Raji (cell line): ENCODE results near the gene FN3K.

ENCODE experiments used
- POLR2A ChIP-seq: IDR thresholded peaks from 2 replicates; pipeline ENCODE4 v1.6.1; 2011; ENCODE audit warnings: low read depth, low read length, control low read depth; ENCODE audit not compliant: insufficient read depth

Gene FN3K

DNA sequence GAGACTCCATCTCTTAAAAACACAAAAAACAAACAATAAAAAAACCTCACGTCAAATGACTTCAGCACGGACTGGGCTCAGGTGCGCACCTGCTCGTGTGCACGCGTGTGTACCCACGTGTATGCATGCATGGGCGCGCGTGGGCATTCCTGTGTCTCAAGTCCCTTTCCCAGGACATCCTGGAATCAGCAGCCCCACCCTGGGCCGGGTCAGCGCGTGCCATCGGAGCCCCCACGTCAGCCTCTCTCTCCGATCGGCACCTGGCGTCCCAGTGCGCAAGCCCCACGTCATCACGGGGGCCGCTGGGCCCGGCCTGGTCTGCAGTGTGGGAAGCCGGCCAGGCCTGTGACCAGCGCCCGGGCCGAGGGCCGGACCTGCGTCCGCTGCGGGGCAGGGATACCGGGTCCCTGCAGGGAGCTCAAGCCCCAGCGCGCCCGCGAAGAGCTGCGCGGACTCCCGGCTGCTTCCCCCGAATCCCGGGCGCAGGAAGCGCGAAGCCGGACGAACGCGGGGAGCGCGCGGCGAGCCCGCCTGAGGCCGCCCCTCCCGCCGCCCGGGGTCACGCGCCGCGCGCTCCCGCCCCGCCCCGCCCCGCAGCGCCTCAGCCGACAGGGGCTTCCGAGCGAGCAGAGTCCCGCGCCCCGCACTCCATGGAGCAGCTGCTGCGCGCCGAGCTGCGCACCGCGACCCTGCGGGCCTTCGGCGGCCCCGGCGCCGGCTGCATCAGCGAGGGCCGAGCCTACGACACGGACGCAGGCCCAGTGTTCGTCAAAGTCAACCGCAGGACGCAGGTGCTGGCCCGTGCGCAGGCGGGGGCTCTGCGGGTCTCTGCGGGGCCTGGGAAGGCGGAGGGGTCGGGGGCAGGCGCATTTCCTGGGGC, at the start of gene FN3K:
Gene FN3K, plus strand, starts transcription at position 629 of the 880 bp plus-strand sequence. Its CDS starts 22 bp downstream, at position 651.
- no peak for TF ChIP-seq POLR2A

DNA sequence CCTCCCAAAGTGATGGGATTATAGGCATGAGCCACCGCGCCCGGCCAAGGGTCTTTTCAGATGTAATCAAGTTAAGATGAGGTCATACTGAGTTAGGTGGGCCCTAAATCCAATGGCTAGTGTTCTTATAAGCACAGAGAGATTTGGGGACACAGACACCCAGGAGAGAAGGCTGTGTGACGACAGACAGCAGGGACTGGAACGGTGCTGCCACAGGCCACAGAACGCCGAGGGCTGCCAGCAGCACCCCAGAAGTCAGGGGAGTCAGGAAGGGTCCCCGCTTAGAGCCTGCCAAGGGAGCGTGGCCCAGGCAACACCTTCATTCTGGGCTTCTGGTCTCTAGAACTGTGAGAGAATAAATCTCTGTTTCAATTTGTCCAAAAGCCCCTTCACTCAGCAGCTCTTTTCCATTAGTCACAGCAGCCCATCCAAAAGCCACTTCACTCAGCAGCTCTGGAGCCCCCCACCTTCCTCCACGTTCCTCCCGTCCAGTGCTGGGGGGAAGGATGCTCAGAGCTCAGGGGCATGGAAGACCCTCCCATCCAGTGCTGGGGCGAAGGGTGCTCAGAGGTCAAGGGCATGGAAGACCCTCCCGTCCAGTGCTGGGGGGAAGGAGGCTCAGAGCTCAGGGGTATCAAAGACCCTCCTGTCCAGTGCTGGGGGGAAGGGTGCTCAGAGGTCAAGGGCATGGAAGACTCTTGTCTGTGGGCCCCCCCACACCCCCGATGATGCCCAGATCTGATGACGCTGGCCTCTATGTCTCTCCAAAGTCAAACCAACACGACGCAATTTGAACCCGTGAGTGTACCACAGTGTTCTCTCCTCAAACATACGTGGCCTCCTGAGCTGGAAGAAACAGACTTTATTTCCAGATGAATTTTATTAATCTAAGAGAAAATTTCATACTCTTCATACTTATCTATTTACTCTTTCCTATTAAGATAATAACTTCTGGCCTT, 48.8 kb upstream of the FN3K start:
- TF ChIP-seq POLR2A = no peak

DNA sequence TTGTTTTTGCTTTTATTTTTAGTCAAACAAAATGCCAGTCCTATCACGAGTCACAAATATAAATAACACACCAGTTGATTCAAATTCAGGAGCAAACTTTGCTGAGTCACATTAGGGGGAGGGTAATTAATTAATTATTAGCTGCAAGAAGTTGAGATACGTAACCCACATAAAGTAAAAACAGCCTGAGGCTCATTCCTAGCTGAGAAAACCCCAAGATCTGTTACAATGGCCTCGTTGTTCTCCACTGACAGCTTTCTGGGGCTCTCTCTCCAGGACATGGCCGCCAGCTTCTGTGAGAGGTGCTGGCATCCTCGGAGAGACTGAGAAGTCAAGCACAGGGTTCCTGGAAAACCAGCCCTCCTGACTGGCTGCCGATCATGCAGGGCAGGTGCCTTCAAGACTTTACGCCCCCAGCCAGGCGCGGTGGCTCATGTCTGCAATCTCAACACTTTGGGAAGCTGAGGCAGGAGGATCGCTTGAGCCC, 48.0 kb upstream of the FN3K start:
- TF ChIP-seq POLR2A = no peak

DNA sequence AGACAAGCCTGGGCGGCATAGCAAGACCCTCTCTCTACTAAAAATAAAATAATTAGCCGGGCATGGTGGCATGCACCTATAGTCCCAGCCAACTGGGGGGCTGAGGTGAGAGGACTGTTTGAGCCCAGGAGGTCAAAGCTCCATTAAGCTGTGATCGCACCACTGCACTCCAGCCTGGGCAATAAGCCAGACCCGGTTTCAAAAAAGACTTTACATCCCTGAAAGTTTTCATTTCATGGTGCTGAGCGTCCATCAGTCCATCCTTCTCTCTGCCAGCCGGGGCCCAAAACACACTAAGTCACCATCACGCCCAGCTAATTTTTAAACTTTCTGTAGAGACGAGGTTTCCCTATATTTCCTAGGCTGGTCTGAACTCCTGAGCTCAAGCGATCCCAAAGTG, 47.5 kb upstream of the FN3K start:
- TF ChIP-seq POLR2A = no peak

DNA sequence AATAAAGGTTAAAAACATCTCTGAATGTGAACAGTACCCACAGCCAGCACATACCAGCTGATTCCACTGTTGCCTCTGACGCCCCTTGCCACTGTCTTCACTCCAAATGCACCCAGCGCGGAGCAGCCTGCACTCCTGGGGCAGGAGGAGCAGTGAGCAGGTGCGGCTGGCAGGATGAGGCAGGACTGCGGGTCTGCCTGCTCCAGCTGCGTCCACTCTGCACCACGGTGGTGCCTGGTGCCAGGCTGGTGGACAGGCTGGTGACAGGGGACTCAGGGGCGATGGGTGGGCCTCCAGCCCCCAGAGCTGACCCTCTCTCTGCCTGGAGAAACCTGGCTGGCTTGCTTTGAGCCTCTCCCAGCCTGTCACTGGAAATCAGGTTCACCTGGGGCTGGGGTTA, 46.3 kb upstream of the FN3K start:
- no peak for TF ChIP-seq POLR2A

DNA sequence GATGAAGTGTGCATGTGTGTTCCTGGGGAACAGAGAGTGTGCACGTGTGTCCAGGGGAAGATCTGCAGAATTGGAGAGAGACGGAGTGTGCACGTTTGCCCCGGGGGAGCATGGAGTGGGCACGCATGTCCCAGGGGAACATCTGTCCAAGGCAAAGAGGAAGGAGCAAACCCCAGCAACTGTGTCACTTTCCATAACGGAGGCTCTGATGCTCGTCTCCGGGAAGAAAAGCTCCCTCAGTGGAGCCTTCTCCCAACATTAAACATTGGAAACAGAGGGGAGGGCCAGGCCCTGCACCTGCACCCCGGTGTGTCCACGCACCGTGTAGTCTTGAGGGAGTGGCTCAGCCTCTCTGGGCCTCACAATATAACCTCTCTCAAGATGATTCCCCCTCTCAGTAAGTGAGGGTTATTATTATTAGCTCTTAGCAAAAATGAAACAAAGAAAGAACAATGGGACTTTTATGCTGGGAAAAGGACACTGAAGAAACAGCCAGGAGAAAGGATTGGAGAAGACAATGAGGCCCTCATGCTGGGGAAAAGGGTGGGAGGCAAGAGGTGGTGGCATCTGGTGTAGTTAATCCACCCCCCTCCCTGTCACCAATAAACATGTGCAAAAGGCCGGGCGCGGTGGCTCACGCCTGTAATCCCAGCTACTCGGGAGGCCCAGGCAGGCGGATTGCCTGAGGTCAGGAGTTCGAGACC, 44.5 kb upstream of the FN3K start:
- TF ChIP-seq POLR2A = no peak

DNA sequence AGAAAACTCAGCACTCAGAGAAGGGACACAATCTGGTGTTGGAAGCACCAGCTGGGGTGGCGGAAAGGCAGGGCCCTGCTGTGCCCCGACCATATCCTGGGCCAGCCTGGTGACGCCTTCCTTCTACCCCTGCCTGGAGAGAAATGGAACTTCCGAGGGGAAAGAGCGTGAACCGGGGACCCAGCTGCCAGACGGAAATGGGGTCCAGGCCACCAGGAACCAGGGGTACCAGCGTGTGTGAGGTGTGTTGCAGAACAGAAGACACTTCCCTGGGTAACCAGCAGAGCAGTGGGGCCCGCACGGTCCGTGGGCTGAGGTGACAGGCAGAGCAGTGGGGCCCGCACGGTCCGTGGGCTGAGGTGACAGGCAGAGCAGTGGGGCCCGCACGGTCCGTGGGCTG, 43.7 kb upstream of the FN3K start:
- TF ChIP-seq POLR2A = no peak

DNA sequence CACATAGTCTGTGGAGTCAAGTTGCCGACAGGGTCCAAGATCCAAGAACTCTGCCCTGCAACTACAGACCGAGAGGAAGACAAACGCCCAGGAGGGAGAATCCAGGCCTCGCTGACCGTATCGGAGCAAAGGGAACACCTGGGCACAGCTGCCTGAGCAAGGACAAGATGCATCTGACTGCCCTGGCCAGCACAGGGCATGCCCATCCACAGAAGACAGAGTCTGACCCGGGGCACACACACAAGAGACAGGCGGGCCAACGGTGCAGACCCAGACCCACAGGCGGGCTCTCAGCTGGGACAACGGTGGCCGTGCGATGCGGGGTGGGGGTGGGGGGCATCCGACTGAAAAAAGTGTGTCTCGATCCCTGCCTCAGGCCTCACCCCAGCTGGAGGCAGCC, 43.1 kb upstream of the FN3K start:
- no peak for TF ChIP-seq POLR2A

DNA sequence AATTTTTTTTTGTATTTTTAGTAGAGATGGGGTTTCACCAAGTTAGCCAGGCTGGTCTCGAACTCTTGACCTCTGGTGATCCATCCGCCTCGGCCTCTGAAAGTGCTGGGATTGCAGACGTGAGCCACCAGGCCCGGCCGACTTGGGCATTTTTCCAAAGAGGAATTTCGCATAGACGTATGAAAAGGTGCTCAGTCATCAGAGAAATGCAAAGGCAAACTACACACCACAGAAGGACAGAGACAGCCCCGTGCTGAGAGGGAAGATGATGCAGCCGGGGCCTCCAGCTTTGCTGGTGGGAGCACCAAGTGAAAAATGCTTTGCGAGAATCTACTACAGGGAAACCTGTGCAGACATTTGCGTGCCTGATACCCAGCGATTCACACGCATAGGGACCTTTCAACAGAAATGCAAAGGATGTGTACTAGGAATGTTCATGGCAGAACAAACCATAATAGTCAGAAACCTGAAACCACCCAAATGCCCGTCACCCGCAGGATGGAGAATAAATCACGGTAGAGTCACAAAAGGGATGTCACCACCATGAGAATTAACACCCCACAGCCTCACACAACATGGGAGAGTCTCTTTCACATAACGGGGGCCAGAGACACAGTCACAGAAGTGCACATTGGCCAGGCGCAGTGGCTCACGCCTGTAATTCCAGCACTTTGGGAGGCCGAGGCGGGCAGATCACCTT, 42.1 kb upstream of the FN3K start:
- TF ChIP-seq POLR2A = no peak

DNA sequence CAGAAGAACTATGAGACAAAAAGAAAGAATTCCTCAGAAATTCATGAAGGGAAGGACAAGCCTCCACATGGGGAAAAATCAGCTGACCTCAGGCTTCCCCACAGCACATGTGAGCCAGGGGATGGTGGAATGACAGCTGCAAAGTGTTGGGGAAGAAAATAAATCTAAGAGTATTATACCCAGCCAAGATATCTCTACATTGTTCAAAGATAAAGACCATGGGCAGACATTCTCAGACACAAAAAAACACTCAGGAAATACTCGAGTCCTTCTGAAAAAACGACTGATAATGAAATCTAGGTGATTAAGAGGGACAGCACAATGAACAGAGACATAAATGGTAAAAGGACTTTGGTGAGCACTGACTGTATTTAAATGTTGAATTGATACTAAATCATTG, 40.8 kb upstream of the FN3K start:
- no peak for TF ChIP-seq POLR2A

DNA sequence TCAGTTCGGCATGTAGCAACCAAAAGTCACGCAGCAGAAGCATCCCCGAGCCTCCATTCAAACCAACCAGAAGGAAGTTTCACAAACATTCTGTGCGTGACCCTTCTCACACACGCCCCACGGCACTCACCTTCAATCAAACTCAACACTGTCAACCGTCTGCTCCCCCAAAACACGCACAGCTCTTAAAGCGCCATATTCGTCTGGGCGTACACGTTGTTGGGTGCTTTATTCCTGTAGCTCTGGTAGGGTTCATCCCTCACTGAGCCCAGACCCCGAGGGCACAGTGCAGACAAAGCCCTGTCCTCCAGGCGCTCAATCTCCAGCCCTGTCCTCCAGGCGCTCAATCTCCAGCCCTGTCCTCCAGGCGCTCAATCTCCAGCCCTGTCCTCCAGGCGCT, 39.2 kb upstream of the FN3K start:
- TF ChIP-seq POLR2A = no peak

DNA sequence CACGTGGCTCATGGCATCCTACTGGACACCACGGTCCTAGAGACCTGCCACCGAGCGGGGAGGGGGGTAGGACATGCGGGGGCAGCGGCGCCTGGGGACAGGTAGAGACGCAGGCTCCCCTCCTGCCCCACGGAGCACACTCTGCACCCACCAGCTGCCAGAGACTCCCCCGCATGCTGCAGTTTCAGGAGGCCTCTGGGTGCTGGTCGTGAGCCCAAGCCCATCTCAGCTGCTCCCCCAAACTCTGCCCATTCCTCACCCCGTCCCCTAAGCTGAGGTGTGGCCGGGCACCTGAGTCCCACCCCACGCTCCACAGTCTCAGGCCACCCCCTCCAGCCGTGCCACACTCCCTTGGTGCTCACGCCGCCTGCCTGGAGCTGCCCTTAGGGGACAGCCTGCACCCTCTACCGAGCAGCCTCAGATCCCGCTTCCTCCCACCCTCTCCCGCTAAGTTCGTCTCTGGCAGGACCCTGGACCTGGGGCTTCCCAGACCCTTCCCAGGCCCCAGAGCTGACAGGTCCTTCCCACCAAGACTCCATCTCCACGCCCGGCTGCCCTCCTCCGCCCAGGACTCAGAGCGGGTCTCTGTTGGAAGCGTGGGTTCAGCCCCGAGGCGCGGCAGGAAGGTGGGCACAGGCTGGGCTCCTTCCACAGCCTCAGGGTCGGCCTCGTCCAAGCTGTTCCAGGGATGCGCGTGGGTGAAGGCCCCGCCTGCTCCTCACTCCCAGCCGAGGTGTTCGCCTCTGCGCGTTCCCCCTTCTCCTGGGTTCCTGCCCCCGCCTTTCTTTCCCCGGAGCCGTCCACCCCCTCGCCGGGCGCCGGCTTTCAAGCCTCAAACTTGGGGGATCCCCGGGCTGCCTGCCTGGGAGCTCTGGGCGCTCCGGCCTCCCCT, 38.3 kb upstream of the FN3K start:
- no peak for TF ChIP-seq POLR2A

DNA sequence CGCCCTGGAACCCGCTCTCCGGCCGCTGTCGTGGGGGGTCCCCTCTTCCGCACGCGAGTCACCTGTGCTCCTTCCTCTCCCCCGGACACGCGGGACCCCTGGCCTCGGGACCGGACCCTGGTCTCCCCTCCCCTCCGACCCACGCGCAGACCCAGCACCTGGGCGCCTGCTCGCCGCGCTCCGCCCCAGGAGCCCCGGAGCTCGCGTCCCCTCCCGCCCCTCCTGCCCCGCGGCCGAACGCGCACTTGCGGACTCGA, 37.7 kb upstream of the FN3K start:
- TF ChIP-seq POLR2A = no peak
